Mucosa of descending colon (tissue), 3 donors: ENCODE measurements around the gene COL15A1. TPM values are rescaled to one million over a fixed set of nuclear protein-coding genes. Genes with fewer than 3 reads are reported as not detected.

ENCODE experiments used
- ATAC-seq: fragments of 200-7000 bp; cut with Tn5 transposase; one replicate; pipeline ENCODE4 v1.9.1; 2020; ENCODE audit warnings: mild to moderate bottlenecking, moderate library complexity
- DNase-seq, 3 donors: peaks; one replicate each; pipeline ENCODE4 v3.0.0-alpha.2; 2020
- H3K36me3 ChIP-seq: fragments of 200-600 bp; one replicate; pipeline ENCODE4 v1.8.0; 2021; ENCODE audit warnings: low read depth, mild to moderate bottlenecking
- H3K4me1 ChIP-seq: fragments of 200-600 bp; one replicate; pipeline ENCODE4 v1.8.0; 2021; ENCODE audit warnings: low read depth, mild to moderate bottlenecking
- H3K4me3 ChIP-seq: fragments of 200-600 bp; one replicate; pipeline ENCODE4 v1.8.0; 2021; ENCODE audit warnings: mild to moderate bottlenecking
- H3K9me3 ChIP-seq: fragments of 200-600 bp; one replicate; pipeline ENCODE4 v1.8.0; 2021; ENCODE audit warnings: mild to moderate bottlenecking
- CTCF ChIP-seq: fragments of 200-600 bp; IDR thresholded peaks from one replicate; pipeline ENCODE4 v1.8.0; 2022; ENCODE audit warnings: antibody characterized with exemption, mild to moderate bottlenecking
- intact Hi-C, 2 donors: fragments of 100-400 bp; cut with DNase I in 1 of 2; cut with micrococcal nuclease in 1 of 2; formaldehyde crosslinking; loops; one replicate each; pipeline versions ENCODE4 v1.11.0 to v1.11.1; 2022; cut with DNase I, micrococcal nuclease
- total RNA-seq, 3 donors: library from RNA; stranded (reverse); fragmentation: NEBNext Ultra II Directional in 2 of 3; extraction: Animal tissue kit (Norgen Biotek cat#: 25700) in 2 of 3; gene quantifications; one replicate each; pipeline versions ENCODE4 v1.2.1 to v1.2.4, GENCODE V29; 2021 to 2023
- donor health status: DM: no; HTN: no; CAD: no; lungs with moderate emphysema.
- donor health status: DM: no; HTN: no; CAD: no.
- donor health status: DM: no; HTN: yes; CAD: no.

Gene COL15A1
- total RNA-seq, 3 donors from 2014 or later = 4.2 to 43.4 (median 11.2) TPM

GRCh38 chr9:99054581-99054980 lies 110.9 kb downstream of the COL15A1 start:
- no peak for TF ChIP-seq CTCF
- no peak overlapping the region for H3K4me3 ChIP-seq
- H3K9me3 ChIP-seq = no peaks in the 10 kb centered on the region
- H3K36me3 ChIP-seq = no peaks in the 10 kb centered on the region
- ATAC-seq (no peak), DNase-seq (no peak)
- intact Hi-C loops = no loop called here
- H3K4me1 ChIP-seq = no peaks in the 10 kb centered on the region

GRCh38 chr9:99055384-99055783 lies 111.7 kb downstream of the COL15A1 start:
- no peaks in the 10 kb centered on the region for H3K36me3 ChIP-seq
- ATAC-seq (no peak), DNase-seq (no peak)
- no peak for TF ChIP-seq CTCF
- no peaks in the 10 kb centered on the region for H3K4me1 ChIP-seq
- no peaks in the 10 kb centered on the region for H3K9me3 ChIP-seq
- intact Hi-C loops = no loop called here
- no peak overlapping the region for H3K4me3 ChIP-seq

- H3K36me3 ChIP-seq = no peaks in the 10 kb centered on the region
- no peak for ATAC-seq
- intact Hi-C loops = no loop called here
- H3K4me1 ChIP-seq = no peaks in the 10 kb centered on the region
- TF ChIP-seq CTCF = no peak
- DNase-seq = no peak
- H3K4me3 ChIP-seq = no peak overlapping the region
- no peaks in the 10 kb centered on the region for H3K9me3 ChIP-seq
These were observed 112.5 kb downstream of the COL15A1 start for GRCh38 chr9:99056186-99056585.

- intact Hi-C loops = no loop called here
- TF ChIP-seq CTCF = no peak
- peak; percentile 31 for ATAC-seq
- Histone ChIP-seq H3K4me3 (no peak overlapping the region), H3K36me3 (no peaks in the 10 kb centered on the region), H3K9me3 (no peaks in the 10 kb centered on the region), H3K4me1 (no peaks in the 10 kb centered on the region)
- no peak for DNase-seq
These were observed 113.4 kb downstream of the COL15A1 start for GRCh38 chr9:99056886-99057664.

GRCh38 chr9:99057665-99058625 lies 114.2 kb downstream of the COL15A1 start:
- Histone ChIP-seq H3K4me3 (no peak overlapping the region), H3K36me3 (no peaks in the 10 kb centered on the region), H3K4me1 (no peaks in the 10 kb centered on the region), H3K9me3 (no peaks in the 10 kb centered on the region)
- ATAC-seq = peak; percentile 74
- DNase-seq = peak in 2 of 3 donors; percentile 36 to 75
- TF ChIP-seq CTCF = no peak
- intact Hi-C loops = no loop called here
